Activated CD4-positive, alpha-beta memory T cell treated with anti-CD3 and anti-CD28 coated beads, Interleukin-2, amount 10 ng/mL, durations not matched to agents 7 days and 5 days (primary cell): ENCODE data around the gene PIM1. TPM values are rescaled to one million over a fixed set of nuclear protein-coding genes. Genes with fewer than 3 reads are reported as not detected.
A peak's percentile ranks its signal among the peaks of the same experiment; 100 is the strongest.

Experiments
- CTCF ChIA-PET: fragments of 350-600 bp; sonication (Branson Sonifier 250); formaldehyde crosslinking; loops from one replicate; lab custom pipeline; 2021; ENCODE audit warnings: antibody characterized with exemption, inconsistent platforms; lab: Charles Lee
- POLR2A ChIA-PET: fragments of 350-600 bp; sonication (Branson Sonifier 250); formaldehyde crosslinking; loops from one replicate; lab custom pipeline; 2021; ENCODE audit warnings: antibody characterized with exemption; lab: Charles Lee
- DNase-seq: peaks from one replicate; pipeline ENCODE4 v3.0.0-alpha.2; 2020
- H3K27ac Mint-ChIP-seq: one replicate; pipeline ENCODE4 v1.8.0; 2021; ENCODE audit warnings: mild to moderate bottlenecking, mixed read lengths
- H3K27me3 Mint-ChIP-seq: one replicate; pipeline ENCODE4 v1.8.0; 2021; ENCODE audit warnings: mixed read lengths
- H3K36me3 Mint-ChIP-seq: one replicate; pipeline ENCODE4 v1.8.0; 2021; ENCODE audit warnings: low read depth, mixed read lengths
- H3K4me1 Mint-ChIP-seq: one replicate; pipeline ENCODE4 v1.8.0; 2021; ENCODE audit warnings: mixed read lengths
- H3K4me3 Mint-ChIP-seq: one replicate; pipeline ENCODE4 v1.8.0; 2021; ENCODE audit warnings: mild to moderate bottlenecking, mixed read lengths
- H3K9me3 Mint-ChIP-seq: one replicate; pipeline ENCODE4 v1.8.0; 2021; ENCODE audit warnings: mixed read lengths
- total RNA-seq, 2 experiments: library from RNA; stranded (reverse); gene quantifications; one replicate each; pipeline ENCODE4 v1.2.3, GENCODE V29; 2021

The PIM1 gene
- total RNA-seq, 2 experiments from 2014 or later: 497 to 505 TPM

- Mint-ChIP-seq H3K27me3 (peaks cover 1% of the 10 kb centered on the region), H3K36me3 (no peaks in the 10 kb centered on the region), H3K9me3 (no peaks in the 10 kb centered on the region), H3K4me1 (peaks cover 16% of the 10 kb centered on the region), H3K4me3 (no peak overlapping the region), H3K27ac (no peak overlapping the region)
- DNase-seq: no peak
- CTCF ChIA-PET: interaction anchor here (0.6 kb wide), 1 partner anchor 67 kb away, joined by 4 read pairs; no protein-coding TSS in a partner anchor
- POLR2A ChIA-PET: interaction anchor here (1.5 to 2.4 kb wide), 2 partner anchors 9 to 134 kb away, joined by 4 to 11 read pairs; no protein-coding TSS in a partner anchor
Observed at GRCh38 chr6:37162740-37163139, 7.2 kb upstream of the PIM1 start.

- ChIA-PET CTCF (interaction anchor here (0.6 to 17.6 kb wide), 7 partner anchors 13 to 146 kb away, joined by 3 to 327 read pairs (median 4); no protein-coding TSS in a partner anchor), POLR2A (interaction anchor here (0.9 to 19.6 kb wide), 9 partner anchors 19 to 142 kb away, joined by 3 to 1021 read pairs (median 44); no protein-coding TSS in a partner anchor)
- Mint-ChIP-seq H3K27ac (peak overlapping the region; percentile 98), H3K4me3 (peak overlapping the region; percentile 94), H3K9me3 (no peaks in the 10 kb centered on the region), H3K27me3 (peaks cover 1% of the 10 kb centered on the region), H3K36me3 (peaks cover 39% of the 10 kb centered on the region), H3K4me1 (peaks cover 28% of the 10 kb centered on the region)
- DNase-seq: no peak
Observed at GRCh38 chr6:37168163-37168758, 1.7 kb upstream of the PIM1 start.

GRCh38 chr6:37168811-37169495 is 999 bp upstream of the PIM1 start:
- Mint-ChIP-seq H3K4me1 (peaks cover 34% of the 10 kb centered on the region), H3K36me3 (peaks cover 45% of the 10 kb centered on the region), H3K4me3 (peak overlapping the region; percentile 94), H3K9me3 (no peaks in the 10 kb centered on the region), H3K27ac (peak overlapping the region; percentile 98), H3K27me3 (peaks cover 1% of the 10 kb centered on the region)
- ChIA-PET CTCF (interaction anchor here (0.6 to 17.6 kb wide), 9 partner anchors 12 to 147 kb away, joined by 3 to 327 read pairs (median 4); no protein-coding TSS in a partner anchor), POLR2A (interaction anchor here (0.8 to 19.6 kb wide), 19 partner anchors 8 to 486 kb away, joined by 3 to 1021 read pairs (median 16); partner anchors contain the start of gene MTCH1)
- DNase-seq: no peak

- Mint-ChIP-seq H3K27ac (peak overlapping the region; percentile 98), H3K9me3 (no peaks in the 10 kb centered on the region), H3K4me1 (peaks cover 41% of the 10 kb centered on the region), H3K4me3 (peak overlapping the region; percentile 94), H3K36me3 (peaks cover 61% of the 10 kb centered on the region), H3K27me3 (peaks cover 1% of the 10 kb centered on the region)
- CTCF ChIA-PET: interaction anchor here (1.0 to 17.6 kb wide), 10 partner anchors 12 to 149 kb away, joined by 3 to 327 read pairs (median 32); no protein-coding TSS in a partner anchor
- POLR2A ChIA-PET: interaction anchor here (0.8 to 19.6 kb wide), 33 partner anchors 9 to 572 kb away, joined by 3 to 1021 read pairs (median 9); partner anchors contain the start of genes CMTR1, MTCH1, PPIL1 and TBC1D22B
- DNase-seq: peak; percentile 58
Observed at GRCh38 chr6:37170273-37171200, 585 bp downstream of the PIM1 start.

- peak; percentile 52 for DNase-seq
- Mint-ChIP-seq H3K36me3 (peaks cover 70% of the 10 kb centered on the region), H3K27me3 (peaks cover 1% of the 10 kb centered on the region), H3K4me3 (peak overlapping the region; percentile 94), H3K4me1 (peaks cover 50% of the 10 kb centered on the region), H3K9me3 (no peaks in the 10 kb centered on the region), H3K27ac (peak overlapping the region; percentile 98)
- ChIA-PET POLR2A (interaction anchor here (0.6 to 19.6 kb wide), 33 partner anchors 10 to 526 kb away, joined by 3 to 1021 read pairs (median 11); partner anchors contain the start of genes CMTR1, MDGA1, MTCH1 and PPIL1), CTCF (interaction anchor here (0.6 to 17.6 kb wide), 19 partner anchors 11 to 286 kb away, joined by 3 to 327 read pairs (median 5); partner anchors contain the start of genes C6orf89 and MTCH1)
Observed at GRCh38 chr6:37171201-37171969, 1.4 kb downstream of the PIM1 start.

- Mint-ChIP-seq H3K9me3 (no peaks in the 10 kb centered on the region), H3K27me3 (no peaks in the 10 kb centered on the region), H3K4me1 (peaks cover 58% of the 10 kb centered on the region), H3K4me3 (peak overlapping the region; percentile 94), H3K36me3 (peaks cover 77% of the 10 kb centered on the region), H3K27ac (peak overlapping the region; percentile 98)
- DNase-seq: peak; percentile 96
- CTCF ChIA-PET: interaction anchor here (0.6 to 17.6 kb wide), 23 partner anchors 10 to 404 kb away, joined by 3 to 327 read pairs (median 4); partner anchors contain the start of genes C6orf89 and MTCH1
- POLR2A ChIA-PET: interaction anchor here (0.6 to 19.6 kb wide), 31 partner anchors 10 to 526 kb away, joined by 3 to 1021 read pairs (median 11); partner anchors contain the start of genes CMTR1, MDGA1, MTCH1 and PPIL1
Observed at GRCh38 chr6:37171970-37172812, 2.2 kb downstream of the PIM1 start.

- peak overlapping the region; percentile 94 for H3K4me3 Mint-ChIP-seq
- CTCF ChIA-PET: interaction anchor here (0.5 to 17.6 kb wide), 23 partner anchors 9 to 405 kb away, joined by 3 to 327 read pairs (median 4); partner anchors contain the start of genes C6orf89 and MTCH1
- H3K27me3 Mint-ChIP-seq: no peaks in the 10 kb centered on the region
- H3K27ac Mint-ChIP-seq: peak overlapping the region; percentile 98
- no peak for DNase-seq
- H3K36me3 Mint-ChIP-seq: peaks cover 85% of the 10 kb centered on the region
- no peaks in the 10 kb centered on the region for H3K9me3 Mint-ChIP-seq
- H3K4me1 Mint-ChIP-seq: peaks cover 63% of the 10 kb centered on the region
- POLR2A ChIA-PET: interaction anchor here (0.7 to 19.6 kb wide), 24 partner anchors 10 to 299 kb away, joined by 3 to 1021 read pairs (median 17); partner anchors contain the start of genes CMTR1, PPIL1, TBC1D22B and TMEM217
Observed at GRCh38 chr6:37172912-37173492, 3.0 kb downstream of the PIM1 start.

GRCh38 chr6:37173493-37174195 is 3.7 kb downstream of the PIM1 start:
- CTCF ChIA-PET: interaction anchor here (0.9 to 17.6 kb wide), 12 partner anchors 9 to 152 kb away, joined by 3 to 327 read pairs (median 18); no protein-coding TSS in a partner anchor

GRCh38 chr6:37174196-37174514 is 4.2 kb downstream of the PIM1 start:
- Mint-ChIP-seq H3K36me3 (peaks cover 84% of the 10 kb centered on the region), H3K4me3 (peak overlapping the region; percentile 94), H3K27me3 (no peaks in the 10 kb centered on the region), H3K27ac (peak overlapping the region; percentile 98), H3K4me1 (peaks cover 56% of the 10 kb centered on the region), H3K9me3 (no peaks in the 10 kb centered on the region)
- POLR2A ChIA-PET: interaction anchor here (1.0 to 19.6 kb wide), 11 partner anchors 8 to 148 kb away, joined by 3 to 1021 read pairs (median 44); no protein-coding TSS in a partner anchor
- no peak for DNase-seq
- CTCF ChIA-PET: interaction anchor here (1.0 to 17.6 kb wide), 6 partner anchors 16 to 152 kb away, joined by 3 to 327 read pairs (median 90); no protein-coding TSS in a partner anchor

More at GRCh38 chr6:37173493-37174195, 3.7 kb downstream of the PIM1 start:
- Mint-ChIP-seq H3K4me3 (peak overlapping the region; percentile 94), H3K9me3 (no peaks in the 10 kb centered on the region), H3K27me3 (no peaks in the 10 kb centered on the region), H3K27ac (peak overlapping the region; percentile 98), H3K4me1 (peaks cover 61% of the 10 kb centered on the region), H3K36me3 (peaks cover 88% of the 10 kb centered on the region)
- POLR2A ChIA-PET: interaction anchor here (0.7 to 19.6 kb wide), 15 partner anchors 9 to 300 kb away, joined by 3 to 1021 read pairs (median 26); partner anchors contain the start of genes PPIL1, TBC1D22B and TMEM217
- DNase-seq: peak; percentile 53
